GM12878 (cell line): ENCODE data around the gene PSMD11. TPM values are rescaled to one million over a fixed set of nuclear protein-coding genes. Genes with fewer than 3 reads are reported as not detected.

Experiments used
- ATAC-seq: fragments of 200-7000 bp; cut with Tn5 transposase; 3 replicates; pipeline ENCODE4 v1.9.1; 2020; ENCODE audit warnings: mild to moderate bottlenecking, moderate library complexity
- BruUV-seq: library from RNA; stranded (reverse); fragments of 400-500 nt; replicated peaks from 2 replicates; lab custom pipeline; 2021; lab: Mats Ljungman, UMichigan
- CTCF ChIA-PET: fragments of 300-600 bp; sonication (Branson Sonifier 250); formaldehyde crosslinking; extraction: SDS; loops from one replicate; lab custom pipeline; 2021; ENCODE audit warnings: inconsistent platforms; lab: Yijun Ruan, JAX
- POLR2A ChIA-PET: fragments of 350-600 bp; formaldehyde crosslinking; extraction: SDS; loops from one replicate; lab custom pipeline; 2021; ENCODE audit warnings: inconsistent platforms; lab: Charles Lee
- RAD21 ChIA-PET: fragments of 300-600 bp; sonication (Branson Sonifier 250); formaldehyde crosslinking; loops from one replicate; lab custom pipeline; 2023; ENCODE audit warnings: antibody characterized with exemption; ENCODE audit not compliant: unreplicated experiment; lab: Charles Lee
- SMC1A ChIA-PET: fragments of 300-600 bp; sonication (Branson Sonifier 250); formaldehyde crosslinking; loops from one replicate; lab custom pipeline; 2023; ENCODE audit not compliant: unreplicated experiment, uncharacterized antibody; lab: Charles Lee
- DNase-seq: peaks from one replicate; pipeline ENCODE4 v3.0.0-alpha.2; 2011; ENCODE audit warnings: low read depth, low spot score
- FAIRE-seq: peaks from 3 replicates; lab custom pipeline; 2011; peaks lifted over from hg19 to GRCh38; lab: Jason Lieb, UNC
- H2AFZ ChIP-seq: 2 replicates; pipeline ENCODE4 v1.6.0; 2011; ENCODE audit warnings: low read depth, low read length, control low read depth; ENCODE audit not compliant: control insufficient read depth
- H3K27ac ChIP-seq: 2 replicates; pipeline ENCODE4 v1.5.1; 2011; ENCODE audit warnings: control low read depth; ENCODE audit not compliant: control insufficient read depth, insufficient read depth
- H3K27me3 ChIP-seq, 2 experiments: replicated peaks in 1 of 2; 2 replicates each; pipeline versions ENCODE4 v1.6.0 to v1.6.1; 2011; ENCODE audit warnings: low read length in 1 of 2; ENCODE audit not compliant: control insufficient read depth in 2 of 2, insufficient read depth in 2 of 2
- H3K36me3 ChIP-seq, 2 experiments: 2 replicates each; pipeline ENCODE4 v1.5.1; 2011; ENCODE audit warnings: low read length in 1 of 2; ENCODE audit not compliant: control insufficient read depth in 2 of 2, insufficient read depth in 2 of 2
- H3K4me1 ChIP-seq: 2 replicates; pipeline ENCODE4 v1.6.1; 2011; ENCODE audit warnings: mild to moderate bottlenecking, low read length, moderate library complexity, mixed read lengths; ENCODE audit not compliant: control insufficient read depth, insufficient read depth
- H3K4me2 ChIP-seq: 2 replicates; pipeline ENCODE4 v1.6.0; 2011; ENCODE audit warnings: control low read depth; ENCODE audit not compliant: control insufficient read depth, insufficient read depth
- H3K4me3 ChIP-seq: fragments of 200-600 bp; sonication (generic); 2 replicates; pipeline ENCODE4 v1.5.1; 2016
- H3K79me2 ChIP-seq: 2 replicates; pipeline ENCODE4 v1.6.0; 2011; ENCODE audit warnings: low read length; ENCODE audit not compliant: control insufficient read depth, insufficient read depth
- H3K9ac ChIP-seq: 2 replicates; pipeline ENCODE4 v1.8.0; 2011; ENCODE audit warnings: low read length, control low read depth, mixed read lengths; ENCODE audit not compliant: control insufficient read depth, insufficient read depth
- H3K9me3 ChIP-seq: replicated peaks from 3 replicates; pipeline ENCODE4 v1.5.1; 2011; ENCODE audit warnings: mild to moderate bottlenecking, low read length; ENCODE audit not compliant: control insufficient read depth, insufficient read depth
- H4K20me1 ChIP-seq: 2 replicates; pipeline ENCODE4 v1.6.0; 2011; ENCODE audit not compliant: control insufficient read depth, insufficient read depth
- ATF7 ChIP-seq: fragments of 450-650 bp; IDR thresholded peaks from 2 replicates; pipeline ENCODE4 v1.6.1; 2016; ENCODE audit warnings: low read depth, mild to moderate bottlenecking
- CEBPZ ChIP-seq: fragments of 150-350 bp; IDR thresholded peaks from 2 replicates; pipeline ENCODE4 v1.6.1; 2016; ENCODE audit warnings: low read depth, low read length
- CREB1 ChIP-seq: IDR thresholded peaks from 2 replicates; pipeline ENCODE4 v1.6.1; 2012; ENCODE audit warnings: low read depth, mild to moderate bottlenecking, inconsistent platforms
- E4F1 ChIP-seq: fragments of 450-650 bp; IDR thresholded peaks from 2 replicates; pipeline ENCODE4 v1.6.1; 2018; ENCODE audit warnings: borderline replicate concordance, mild to moderate bottlenecking; ENCODE audit not compliant: partially characterized antibody
- EGR1 ChIP-seq, 2 experiments: IDR thresholded peaks; 1 replicate in 1 of 2; 2 replicates in 1 of 2; pipeline ENCODE4 v1.6.1; 2011 to 2012; ENCODE audit warnings: low read depth in 2 of 2, low read length in 2 of 2, borderline replicate concordance in 1 of 2, mild to moderate bottlenecking in 1 of 2, moderate library complexity in 1 of 2
- HCFC1 ChIP-seq: fragments of 150-350 bp; IDR thresholded peaks from 2 replicates; pipeline ENCODE4 v1.6.1; 2014; ENCODE audit warnings: low read length
- HDAC2 ChIP-seq: fragments of 200-600 bp; sonication (generic); IDR thresholded peaks from 2 replicates; pipeline ENCODE4 v1.6.1; 2017
- IRF4 ChIP-seq: IDR thresholded peaks from 2 replicates; pipeline ENCODE4 v1.6.1; 2011; ENCODE audit warnings: low read depth, low read length
- MTA2 ChIP-seq: fragments of 450-650 bp; IDR thresholded peaks from 2 replicates; pipeline ENCODE4 v1.6.1; 2016; ENCODE audit warnings: low read depth, mild to moderate bottlenecking, moderate library complexity
- PAX8 ChIP-seq: fragments of 450-650 bp; IDR thresholded peaks from 2 replicates; pipeline ENCODE4 v1.6.1; 2017; ENCODE audit warnings: mild to moderate bottlenecking, moderate library complexity
- RAD21 ChIP-seq: IDR thresholded peaks from 2 replicates; pipeline ENCODE4 v1.6.1; 2011; ENCODE audit warnings: mild to moderate bottlenecking, low read depth, low read length, moderate library complexity; ENCODE audit not compliant: insufficient read depth
- SMAD1 ChIP-seq: fragments of 450-650 bp; IDR thresholded peaks from 2 replicates; pipeline ENCODE4 v1.6.1; 2018; ENCODE audit warnings: mild to moderate bottlenecking, low read depth; ENCODE audit not compliant: partially characterized antibody
- SREBF2 ChIP-seq: IDR thresholded peaks from 2 replicates; pipeline ENCODE4 v1.6.1; 2012; ENCODE audit warnings: mild to moderate bottlenecking, low read length
- USF1 ChIP-seq: IDR thresholded peaks from 2 replicates; pipeline ENCODE4 v1.6.1; 2011; ENCODE audit warnings: borderline replicate concordance, low read depth, mild to moderate bottlenecking, moderate library complexity, mixed read lengths, low read length; ENCODE audit not compliant: insufficient read depth; ENCODE audit errors: extremely low read length
- WGBS: methylation state at CpG from one replicate; pipeline ENCODE4 v1.1.6; 2016; ENCODE audit warnings: low lambda C conversion rate; ENCODE audit not compliant: insufficient replicate concordance, insufficient coverage; ENCODE audit errors: missing lambda C conversion rate; 5-methylcytosine and 5-hydroxymethylcytosine counted together
- in situ Hi-C: fragments of 300-500 bp; cut with MboI; formaldehyde crosslinking; loops from 9 replicates; pipeline ENCODE4 v1.14.3; 2018; ENCODE audit warnings: mixed read lengths
- intact Hi-C: fragments of 100-400 bp; cut with micrococcal nuclease; formaldehyde crosslinking; loops from one replicate; pipeline ENCODE4 v1.14.2; 2022; ENCODE audit not compliant: unreplicated experiment
- polyA plus RNA-seq, 11 experiments: library from polyadenylated mRNA; depleted of rRNA in 4 of 11; unstranded in 6 of 11; stranded (reverse) in 5 of 11; fragments of >200 nt; fragmentation: Nextera tagmentation in 4 of 11; fragmentation: Illumina TruSeq in 1 of 11; extraction: Ambion mirVana in 4 of 11; extraction: Trizol in 1 of 11; gene quantifications; 1 replicate in 1 of 11; 2 replicates in 10 of 11; pipeline versions ENCODE4 v1.2.1 to v1.2.3, GENCODE V29; 2011 to 2016; ENCODE audit warnings: inconsistent platforms in 2 of 11, missing spikeins in 2 of 11, low read depth in 1 of 11
- total RNA-seq, 4 experiments: library from RNA; depleted of rRNA in 3 of 4; stranded (reverse); fragments of >200 nt in 3 of 4; fragmentation: Illumina TruSeq in 1 of 4; extraction: Trizol in 1 of 4; gene quantifications; 2 replicates each; pipeline versions ENCODE4 v1.2.1 to v1.2.3, GENCODE V29; 2013 to 2021

Gene PSMD11
- total and polyA plus RNA-seq, 10 of the 15 experiments (the other 5 are each of a cell fraction or from before 2014, with no cell fraction given) = 84.1 to 319 (median 120) TPM

GRCh38 chr17:32485261-32486110, 41.2 kb downstream of the PSMD11 start:
- CTCF ChIA-PET = interaction anchor here (0.8 to 9.5 kb wide), 19 partner anchors 12 to 392 kb away, joined by 3 to 132 read pairs (median 11); partner anchors contain the start of genes MYO1D and PSMD11
- Histone ChIP-seq H3K9ac (no peak overlapping the region), H3K4me2 (0 out of 2 replicates have a peak overlapping the region, but pooled peaks have one; percentile 62), H3K4me3 (peak overlapping the region; percentile 28; the same call in 1 of the 2 replicates), H3K36me3 (peaks cover 16 to 20% of the 10 kb centered on the region in 2 experiments; a peak in 3 of 4 replicates), H4K20me1 (no peaks in the 10 kb centered on the region), H3K27ac (no peak overlapping the region), H2AFZ (no peak overlapping the region), H3K4me1 (peaks cover 10% of the 10 kb centered on the region), H3K9me3 (no peaks in the 10 kb centered on the region), H3K27me3 (no peaks in the 10 kb centered on the region), H3K79me2 (peaks cover 32% of the 10 kb centered on the region)
- POLR2A ChIA-PET = interaction anchor here (0.6 to 12.5 kb wide), 4 partner anchors 21 to 268 kb away, joined by 3 to 308 read pairs (median 54); no protein-coding TSS in a partner anchor
- BruUV-seq = TSS peak; percentile 55
- 65% methylated on average over 12 of the region's 12 CpGs for WGBS
- intact Hi-C loops = loop anchor here (2.0 kb wide), 1 partner anchor 73 kb away; no protein-coding TSS in a partner anchor
- DNase-seq (no peak), ATAC-seq (no peak), FAIRE-seq (no peak)
- RAD21 ChIA-PET = interaction anchor here (0.8 to 16.4 kb wide), 16 partner anchors 11 to 451 kb away, joined by 3 to 543 read pairs (median 11); partner anchors contain the start of genes MYO1D and PSMD11
- TF ChIP-seq PAX8 (no peak), USF1 (no peak), E4F1 (no peak), RAD21 (no peak), CEBPZ (no peak), EGR1 (IDR thresholded peaks at IDR 0.05; ENCODE audit: borderline replicate concordance in 1 of 2, low read depth in 2 of 2, low read length in 2 of 2) (no peak), ATF7 (no peak), SMAD1 (no peak), HCFC1 (no peak), IRF4 (no peak), MTA2 (no peak), CREB1 (no peak), HDAC2 (no peak), SREBF2 (no peak)
- SMC1A ChIA-PET = interaction anchor here (0.9 to 11.9 kb wide), 17 partner anchors 22 to 424 kb away, joined by 3 to 286 read pairs (median 12); partner anchors contain the start of gene MYO1D
- in situ Hi-C loops = no loop called here
